ENCODE measurements around the gene GLTP.
"Not testable (repeated sequence)": the region's sequence is repeated elsewhere in the genome, so short reads cannot be mapped to it uniquely, and the experiment has no call there.

GLTP gene

GRCh38 chr12:109878247-109878625 is 2.1 kb downstream of the GLTP start:
- no peak for FAIRE-seq
- DNase-seq (ENCODE audit: low spot score): no peak

- DNase-seq (ENCODE audit: low spot score) (no peak), FAIRE-seq (no peak)
These were observed 2.7 kb downstream of the GLTP start for GRCh38 chr12:109877504-109878246.

- FAIRE-seq (no peak), DNase-seq (ENCODE audit: low spot score) (no peak)
These were observed 3.9 kb downstream of the GLTP start for GRCh38 chr12:109876406-109876805.

GRCh38 chr12:109875572-109876131 is 4.7 kb downstream of the GLTP start:
- FAIRE-seq: no peak
- DNase-seq (ENCODE audit: low spot score): peak; percentile 43

GRCh38 chr12:109873653-109874052 is 6.7 kb downstream of the GLTP start:
- no peak for FAIRE-seq
- DNase-seq (ENCODE audit: low spot score): no peak

GRCh38 chr12:109871668-109872314 is 8.6 kb downstream of the GLTP start:
- DNase-seq (ENCODE audit: low spot score) (no peak), FAIRE-seq (no peak)

- FAIRE-seq (no peak), DNase-seq (ENCODE audit: low spot score) (peak; percentile 15)
These were observed 9.7 kb downstream of the GLTP start for GRCh38 chr12:109870648-109871047.

GRCh38 chr12:109868182-109869051 is 11.9 kb downstream of the GLTP start:
- FAIRE-seq (no peak), DNase-seq (ENCODE audit: low spot score) (no peak)

- FAIRE-seq (no peak), DNase-seq (ENCODE audit: low spot score) (no peak)
These were observed 15.4 kb downstream of the GLTP start for GRCh38 chr12:109864916-109865315.

GRCh38 chr12:109863847-109864712 is 16.3 kb downstream of the GLTP start:
- DNase-seq (ENCODE audit: low spot score): peak; percentile 14
- no peak for FAIRE-seq

- FAIRE-seq: not testable (repeated sequence)
These were observed 17.9 kb downstream of the GLTP start for GRCh38 chr12:109862491-109862890.

GRCh38 chr12:109861689-109862314 is 18.5 kb downstream of the GLTP start:
- DNase-seq (ENCODE audit: low spot score): peak; percentile 55
- FAIRE-seq: no peak

More at GRCh38 chr12:109862491-109862890, 17.9 kb downstream of the GLTP start:
- not testable (repeated sequence) for DNase-seq (ENCODE audit: low spot score)

- no peak for FAIRE-seq
- no peak for DNase-seq (ENCODE audit: low spot score)
These were observed 19.4 kb downstream of the GLTP start for GRCh38 chr12:109860977-109861376.

GRCh38 chr12:109858764-109859163 is 21.6 kb downstream of the GLTP start:
- FAIRE-seq: no peak
- no peak for DNase-seq (ENCODE audit: low spot score)

- DNase-seq (ENCODE audit: low spot score) (no peak), FAIRE-seq (no peak)
These were observed 22.6 kb downstream of the GLTP start for GRCh38 chr12:109857715-109858114.

- no peak for DNase-seq (ENCODE audit: low spot score)
- no peak for FAIRE-seq
These were observed 25.0 kb downstream of the GLTP start for GRCh38 chr12:109855377-109855776.

- not testable (repeated sequence) for FAIRE-seq; DNase-seq (ENCODE audit: low spot score)
These were observed 29.8 kb downstream of the GLTP start for GRCh38 chr12:109850518-109850917.

GRCh38 chr12:109847142-109847735 is 33.1 kb downstream of the GLTP start:
- DNase-seq (ENCODE audit: low spot score): no peak

GRCh38 chr12:109845824-109846205 is 34.5 kb downstream of the GLTP start:
- FAIRE-seq (no peak), DNase-seq (ENCODE audit: low spot score) (no peak)

More at GRCh38 chr12:109847142-109847735, 33.1 kb downstream of the GLTP start:
- no peak for FAIRE-seq

Data from RCC 7860 (cell line).